GM19099 (cell line): ENCODE results near the gene CCDC13.

ENCODE experiments used
- POLR2A ChIP-seq: IDR thresholded peaks from 3 replicates; pipeline ENCODE4 v1.6.1; 2011; ENCODE audit warnings: low read depth; ENCODE audit not compliant: insufficient read length; ENCODE audit errors: extremely low read depth

The CCDC13 gene

GRCh38 chr3:42747581-42747980 lies 25.5 kb downstream of the CCDC13 start:
- no peak for TF ChIP-seq POLR2A

- no peak for TF ChIP-seq POLR2A
Measured at GRCh38 chr3:42746455-42747450, 26.3 kb downstream of the CCDC13 start.

GRCh38 chr3:42745776-42746454 lies 27.1 kb downstream of the CCDC13 start:
- no peak for TF ChIP-seq POLR2A

- TF ChIP-seq POLR2A = no peak
Measured at GRCh38 chr3:42745291-42745745, 27.7 kb downstream of the CCDC13 start.

- no peak for TF ChIP-seq POLR2A
Measured at GRCh38 chr3:42743204-42743995, 29.7 kb downstream of the CCDC13 start.

- TF ChIP-seq POLR2A = no peak
Measured at GRCh38 chr3:42742688-42743087, 30.4 kb downstream of the CCDC13 start.

GRCh38 chr3:42742259-42742658 lies 30.8 kb downstream of the CCDC13 start:
- TF ChIP-seq POLR2A = no peak

GRCh38 chr3:42741796-42742195 lies 31.3 kb downstream of the CCDC13 start:
- TF ChIP-seq POLR2A = no peak

- no peak for TF ChIP-seq POLR2A
Measured at GRCh38 chr3:42739401-42740158, 33.5 kb downstream of the CCDC13 start.

GRCh38 chr3:42736531-42736930 lies 36.5 kb downstream of the CCDC13 start:
- TF ChIP-seq POLR2A = no peak

GRCh38 chr3:42736081-42736480 lies 37.0 kb downstream of the CCDC13 start:
- TF ChIP-seq POLR2A = no peak

- TF ChIP-seq POLR2A = no peak
Measured at GRCh38 chr3:42735615-42736014, 37.4 kb downstream of the CCDC13 start.

GRCh38 chr3:42735019-42735418 lies 38.0 kb downstream of the CCDC13 start:
- TF ChIP-seq POLR2A = no peak

GRCh38 chr3:42734263-42734860 lies 38.7 kb downstream of the CCDC13 start:
- TF ChIP-seq POLR2A = no peak
